ENCODE measurements around the gene CAMK1D.

Gene CAMK1D

GRCh38 chr10:12609435-12609834 is 260.1 kb downstream of the CAMK1D start:
- Mint-ChIP-seq H3K4me3 (no peak overlapping the region), H3K27me3 (ENCODE audit: low read depth) (peaks cover 3% of the 10 kb centered on the region), H3K36me3 (ENCODE audit: low read depth) (no peaks in the 10 kb centered on the region), H3K27ac (no peak overlapping the region), H3K4me1 (no peaks in the 10 kb centered on the region), H3K9me3 (no peaks in the 10 kb centered on the region)
- TF ChIP-seq CTCF (IDR thresholded peaks at IDR 0.05; ENCODE audit: unreplicated experiment in 3 of 3): no peak

- Mint-ChIP-seq H3K4me3 (no peak overlapping the region), H3K36me3 (ENCODE audit: low read depth) (no peaks in the 10 kb centered on the region), H3K27me3 (ENCODE audit: low read depth) (peaks cover 3% of the 10 kb centered on the region), H3K9me3 (no peaks in the 10 kb centered on the region), H3K27ac (no peak overlapping the region), H3K4me1 (no peaks in the 10 kb centered on the region)
- no peak for TF ChIP-seq CTCF (IDR thresholded peaks at IDR 0.05; ENCODE audit: unreplicated experiment in 3 of 3)
Measured at GRCh38 chr10:12613136-12613535, 263.8 kb downstream of the CAMK1D start.

GRCh38 chr10:12614177-12614995 is 265.0 kb downstream of the CAMK1D start:
- no peak overlapping the region for H3K4me3 Mint-ChIP-seq
- peaks cover 3% of the 10 kb centered on the region for H3K27me3 Mint-ChIP-seq (ENCODE audit: low read depth)
- H3K4me1 Mint-ChIP-seq: no peaks in the 10 kb centered on the region
- no peak for TF ChIP-seq CTCF (IDR thresholded peaks at IDR 0.05; ENCODE audit: unreplicated experiment in 3 of 3)
- no peaks in the 10 kb centered on the region for H3K36me3 Mint-ChIP-seq (ENCODE audit: low read depth)
- no peak overlapping the region for H3K27ac Mint-ChIP-seq
- no peaks in the 10 kb centered on the region for H3K9me3 Mint-ChIP-seq

GRCh38 chr10:12615296-12616220 is 266.2 kb downstream of the CAMK1D start:
- Mint-ChIP-seq H3K4me1 (no peaks in the 10 kb centered on the region), H3K27me3 (ENCODE audit: low read depth) (no peaks in the 10 kb centered on the region), H3K4me3 (no peak overlapping the region), H3K9me3 (no peaks in the 10 kb centered on the region), H3K36me3 (ENCODE audit: low read depth) (no peaks in the 10 kb centered on the region), H3K27ac (no peak overlapping the region)
- no peak for TF ChIP-seq CTCF (IDR thresholded peaks at IDR 0.05; ENCODE audit: unreplicated experiment in 3 of 3)

GRCh38 chr10:12617191-12618175 is 268.1 kb downstream of the CAMK1D start:
- Mint-ChIP-seq H3K27me3 (ENCODE audit: low read depth) (peaks cover 3% of the 10 kb centered on the region), H3K4me3 (no peak overlapping the region), H3K36me3 (ENCODE audit: low read depth) (no peaks in the 10 kb centered on the region), H3K9me3 (no peaks in the 10 kb centered on the region), H3K4me1 (no peaks in the 10 kb centered on the region), H3K27ac (no peak overlapping the region)
- no peak for TF ChIP-seq CTCF (IDR thresholded peaks at IDR 0.05; ENCODE audit: unreplicated experiment in 3 of 3)
